HG02884 (cell line): Measurements from ENCODE around the gene OR4A15.

Experiments used
- ATAC-seq: cut with Tn5 transposase; IDR thresholded peaks from one replicate; pipeline ENCODE4 v1.9.1; 2021; ENCODE audit warnings: mild to moderate bottlenecking, moderate library complexity; ENCODE audit not compliant: unreplicated experiment

Gene OR4A15

DNA sequence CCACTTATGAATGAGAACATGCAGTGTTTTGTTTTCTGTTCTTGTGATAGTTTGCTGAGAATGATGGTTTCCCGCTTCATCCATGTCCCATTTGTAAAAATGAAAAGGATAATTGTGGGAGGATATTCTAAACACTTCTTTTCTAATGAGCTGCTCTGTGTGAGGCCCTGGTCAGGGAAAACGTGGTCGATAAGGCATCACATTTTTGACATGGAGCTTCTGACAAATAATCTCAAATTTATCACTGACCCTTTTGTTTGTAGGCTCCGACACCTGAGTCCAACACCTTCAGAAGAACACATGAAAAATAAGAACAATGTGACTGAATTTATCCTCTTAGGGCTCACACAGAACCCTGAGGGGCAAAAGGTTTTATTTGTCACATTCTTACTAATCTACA, at the start of gene OR4A15:
TSS of gene OR4A15 (plus strand) at position 301 of the 400 bp plus-strand sequence. CDS start at position 301, 0 bp downstream.
- no peak for ATAC-seq

DNA sequence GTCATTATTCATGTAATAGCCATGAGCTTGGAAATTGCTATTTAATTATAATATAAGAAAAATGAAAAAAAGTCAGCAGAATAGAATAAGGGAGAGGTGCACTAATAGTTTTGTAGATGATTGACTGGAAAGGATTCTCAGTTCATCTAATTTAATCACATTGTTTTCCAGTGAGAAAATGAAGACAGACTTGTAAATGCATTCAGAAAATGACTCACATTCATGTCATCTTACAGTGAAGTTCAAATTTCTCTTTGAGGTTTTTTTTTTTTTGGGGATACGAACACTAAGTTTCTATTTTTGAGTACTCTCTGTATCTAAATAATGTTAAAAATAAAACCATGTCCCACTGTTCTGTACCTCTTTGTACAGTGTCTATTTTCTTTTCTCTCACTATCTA, 43.3 kb upstream of the OR4A15 start:
- no peak for ATAC-seq

GRCh38 chr11:55342901-55343300, 24.9 kb upstream of the OR4A15 start, which contains the start of gene OR4A16:
OR4A16 (plus strand) TSS chr11:55343201; CDS start chr11:55343201, 0 bp downstream.
- ATAC-seq = no peak

DNA sequence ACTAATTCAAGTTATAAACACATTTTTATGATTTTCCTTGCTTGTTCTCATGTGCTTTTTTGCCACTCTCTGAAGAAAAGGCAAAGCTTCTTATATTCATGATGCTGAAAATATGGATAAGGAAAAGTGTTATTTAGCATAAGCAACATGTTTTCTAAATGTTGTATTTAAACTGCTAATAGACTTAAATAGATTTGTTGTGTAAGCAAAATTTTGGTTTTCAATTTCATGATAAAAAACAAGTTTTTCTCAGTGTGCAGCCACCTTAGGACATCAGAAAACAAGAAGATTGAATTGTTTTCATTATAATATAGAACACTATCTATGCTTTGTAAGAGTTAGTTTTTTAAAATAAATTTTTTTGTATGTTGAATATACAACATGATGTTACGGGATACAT, 22.5 kb upstream of the OR4A15 start:
- ATAC-seq = no peak

GRCh38 chr11:55349032-55349431, 18.7 kb upstream of the OR4A15 start:
- ATAC-seq = no peak

DNA sequence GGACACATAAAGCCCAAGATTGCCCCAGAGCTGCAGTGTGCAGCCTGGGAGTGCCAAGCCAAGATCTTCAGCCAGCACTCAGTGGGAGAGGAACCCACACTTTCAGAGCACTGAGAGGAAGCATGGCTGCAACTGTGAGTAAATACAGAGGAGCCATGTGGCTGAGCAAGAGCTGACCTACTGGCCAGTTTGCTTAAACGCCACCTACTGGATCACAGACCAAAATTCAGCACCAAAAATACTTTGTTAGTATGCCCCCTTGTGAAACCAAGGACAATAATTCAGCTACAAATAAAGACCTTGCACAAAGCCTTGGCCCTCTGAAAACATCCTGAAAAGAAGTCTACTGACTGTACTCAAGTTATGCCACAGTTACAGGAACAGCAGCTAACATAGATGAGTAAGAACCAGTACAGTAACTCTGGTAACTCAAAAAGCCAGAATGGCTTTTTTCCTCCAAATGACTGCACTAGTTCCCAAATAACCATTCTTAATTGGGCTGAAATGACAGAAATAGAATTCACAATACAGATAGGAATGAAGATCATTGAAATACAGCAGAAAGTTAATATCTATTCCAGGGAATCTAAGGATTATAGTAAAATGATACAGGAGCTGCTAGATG, 10.1 kb upstream of the OR4A15 start:
- ATAC-seq = no peak

- no peak for ATAC-seq
These were observed 33.2 kb downstream of the OR4A15 start for GRCh38 chr11:55401011-55401410.
